ENCODE measurements around the gene DLK1.

Gene DLK1

DNA sequence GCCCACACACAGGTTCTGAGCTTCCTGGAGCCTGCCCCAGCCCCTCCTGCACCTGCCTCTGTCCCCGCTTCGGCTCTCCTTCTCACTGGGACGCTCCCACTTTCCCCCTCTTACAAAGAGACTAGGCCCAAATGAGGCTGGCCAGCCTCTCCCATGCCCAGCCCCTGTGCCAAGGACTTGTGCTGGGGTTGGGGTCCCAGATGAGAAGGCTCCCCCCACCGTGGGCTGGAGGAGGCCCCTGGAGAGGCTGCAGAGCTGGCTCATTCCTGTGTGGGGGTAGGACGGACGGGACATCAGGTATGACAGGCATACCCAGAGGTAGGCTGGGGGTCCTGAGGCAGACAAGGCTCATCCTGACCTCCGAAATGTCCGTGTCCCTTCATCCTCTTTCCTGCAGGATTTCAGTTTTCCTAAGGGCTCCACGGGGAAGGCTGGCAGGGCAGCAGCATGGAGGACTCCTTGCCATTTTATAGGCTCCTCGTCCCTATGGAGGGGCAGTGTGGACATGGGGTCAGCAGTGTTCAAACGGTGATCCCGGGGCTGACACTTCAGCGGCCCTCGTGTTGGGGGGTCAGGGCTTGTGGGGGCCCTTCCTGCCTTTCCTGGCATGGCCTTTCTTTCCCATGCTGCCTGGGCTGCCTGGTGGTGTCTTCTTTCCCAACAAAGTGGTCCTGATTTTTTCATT is 50.1 kb downstream of the DLK1 start:
- WGBS, 2 experiments = 93% methylated on average over 14 of the region's 14 CpGs
- no peaks in the 10 kb centered on the region for H3K27me3 ChIP-seq (ENCODE audit: control insufficient read depth, insufficient read depth, low read length, poor library complexity, severe bottlenecking)
- no peaks in the 10 kb centered on the region for H3K4me1 ChIP-seq (ENCODE audit: control insufficient read depth, insufficient read depth, low read length)
- no peaks in the 10 kb centered on the region for H3K36me3 ChIP-seq (ENCODE audit: control insufficient read depth, insufficient read depth, low read length)
- no peak overlapping the region for H3K27ac ChIP-seq (ENCODE audit: insufficient read depth, low read depth, low read length, poor library complexity, severe bottlenecking)
- no peaks in the 10 kb centered on the region for H3K9me3 ChIP-seq (ENCODE audit: control insufficient read depth, low read length)
- no peak overlapping the region for H3K4me3 ChIP-seq (ENCODE audit: insufficient read depth, low read depth, low read length)

DNA sequence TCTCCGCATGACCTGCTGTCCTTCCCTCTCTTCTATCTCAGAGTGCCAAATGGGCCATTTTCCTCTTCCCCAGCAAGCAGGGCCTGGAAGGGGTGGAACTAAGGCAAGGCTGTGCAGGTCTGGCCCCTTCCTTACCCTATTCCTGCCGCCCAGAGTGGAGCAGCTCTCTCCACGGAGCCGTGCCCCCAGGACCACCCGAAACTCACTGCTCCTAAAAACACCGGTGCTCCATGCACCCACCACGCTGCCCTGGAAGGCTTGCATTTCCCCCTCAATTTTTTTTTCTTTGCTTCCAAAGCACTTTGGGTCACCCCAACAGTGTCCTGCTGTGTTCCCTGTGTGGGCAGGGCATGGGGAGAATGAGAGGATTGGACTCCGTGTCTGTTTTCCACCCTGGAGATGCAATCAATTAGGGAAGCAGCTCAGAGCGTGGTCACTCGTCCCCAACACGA is 50.7 kb downstream of the DLK1 start:
- H3K9me3 ChIP-seq (ENCODE audit: control insufficient read depth, low read length) = no peaks in the 10 kb centered on the region
- no peaks in the 10 kb centered on the region for H3K36me3 ChIP-seq (ENCODE audit: control insufficient read depth, insufficient read depth, low read length)
- H3K27me3 ChIP-seq (ENCODE audit: control insufficient read depth, insufficient read depth, low read length, poor library complexity, severe bottlenecking) = no peaks in the 10 kb centered on the region
- no peak overlapping the region for H3K27ac ChIP-seq (ENCODE audit: insufficient read depth, low read depth, low read length, poor library complexity, severe bottlenecking)
- H3K4me1 ChIP-seq (ENCODE audit: control insufficient read depth, insufficient read depth, low read length) = no peaks in the 10 kb centered on the region
- 89 to 93% methylated on average over 11 of the region's 11 CpGs for WGBS, 2 experiments
- no peak overlapping the region for H3K4me3 ChIP-seq (ENCODE audit: insufficient read depth, low read depth, low read length)

GRCh38 chr14:100777818-100778525 is 51.3 kb downstream of the DLK1 start:
- H3K4me1 ChIP-seq (ENCODE audit: control insufficient read depth, insufficient read depth, low read length) = no peaks in the 10 kb centered on the region
- no peak overlapping the region for H3K4me3 ChIP-seq (ENCODE audit: insufficient read depth, low read depth, low read length)
- no peaks in the 10 kb centered on the region for H3K36me3 ChIP-seq (ENCODE audit: control insufficient read depth, insufficient read depth, low read length)
- no peaks in the 10 kb centered on the region for H3K9me3 ChIP-seq (ENCODE audit: control insufficient read depth, low read length)
- no peak overlapping the region for H3K27ac ChIP-seq (ENCODE audit: insufficient read depth, low read depth, low read length, poor library complexity, severe bottlenecking)
- WGBS, 2 experiments = 93% methylated on average over 22 of the region's 22 CpGs
- H3K27me3 ChIP-seq (ENCODE audit: control insufficient read depth, insufficient read depth, low read length, poor library complexity, severe bottlenecking) = no peaks in the 10 kb centered on the region

GRCh38 chr14:100778526-100778882 is 51.8 kb downstream of the DLK1 start:
- Histone ChIP-seq H3K27me3 (ENCODE audit: control insufficient read depth, insufficient read depth, low read length, poor library complexity, severe bottlenecking) (no peaks in the 10 kb centered on the region), H3K36me3 (ENCODE audit: control insufficient read depth, insufficient read depth, low read length) (no peaks in the 10 kb centered on the region), H3K4me3 (ENCODE audit: insufficient read depth, low read depth, low read length) (no peak overlapping the region), H3K4me1 (ENCODE audit: control insufficient read depth, insufficient read depth, low read length) (no peaks in the 10 kb centered on the region), H3K9me3 (ENCODE audit: control insufficient read depth, low read length) (no peaks in the 10 kb centered on the region), H3K27ac (ENCODE audit: insufficient read depth, low read depth, low read length, poor library complexity, severe bottlenecking) (no peak overlapping the region)
- 92 to 96% methylated on average over 7 of the region's 7 CpGs for WGBS, 2 experiments

- WGBS, 2 experiments = 95 to 96% methylated on average over 24 of the region's 24 CpGs
- H3K27me3 ChIP-seq (ENCODE audit: control insufficient read depth, insufficient read depth, low read length, poor library complexity, severe bottlenecking) = no peaks in the 10 kb centered on the region
These were observed 52.4 kb downstream of the DLK1 start for GRCh38 chr14:100778951-100779690.

GRCh38 chr14:100779691-100780080 is 53.0 kb downstream of the DLK1 start:
- peaks cover 3% of the 10 kb centered on the region for H3K4me1 ChIP-seq (ENCODE audit: control insufficient read depth, insufficient read depth, low read length)
- H3K27me3 ChIP-seq (ENCODE audit: control insufficient read depth, insufficient read depth, low read length, poor library complexity, severe bottlenecking) = no peaks in the 10 kb centered on the region
- H3K36me3 ChIP-seq (ENCODE audit: control insufficient read depth, insufficient read depth, low read length) = no peaks in the 10 kb centered on the region
- WGBS, 2 experiments = 94 to 95% methylated on average over 13 of the region's 13 CpGs
- H3K9me3 ChIP-seq (ENCODE audit: control insufficient read depth, low read length) = no peaks in the 10 kb centered on the region
- H3K4me3 ChIP-seq (ENCODE audit: insufficient read depth, low read depth, low read length) = no peak overlapping the region
- no peak overlapping the region for H3K27ac ChIP-seq (ENCODE audit: insufficient read depth, low read depth, low read length, poor library complexity, severe bottlenecking)

More at GRCh38 chr14:100778951-100779690, 52.4 kb downstream of the DLK1 start:
- Histone ChIP-seq H3K9me3 (ENCODE audit: control insufficient read depth, low read length) (no peaks in the 10 kb centered on the region), H3K27ac (ENCODE audit: insufficient read depth, low read depth, low read length, poor library complexity, severe bottlenecking) (no peak overlapping the region), H3K4me3 (ENCODE audit: insufficient read depth, low read depth, low read length) (no peak overlapping the region), H3K36me3 (ENCODE audit: control insufficient read depth, insufficient read depth, low read length) (no peaks in the 10 kb centered on the region), H3K4me1 (ENCODE audit: control insufficient read depth, insufficient read depth, low read length) (peaks cover 3% of the 10 kb centered on the region)

GRCh38 chr14:100780246-100780645 is 53.6 kb downstream of the DLK1 start:
- 96 to 97% methylated on average over 12 of the region's 12 CpGs for WGBS, 2 experiments
- H3K27ac ChIP-seq (ENCODE audit: insufficient read depth, low read depth, low read length, poor library complexity, severe bottlenecking) = no peak overlapping the region
- no peaks in the 10 kb centered on the region for H3K27me3 ChIP-seq (ENCODE audit: control insufficient read depth, insufficient read depth, low read length, poor library complexity, severe bottlenecking)
- H3K36me3 ChIP-seq (ENCODE audit: control insufficient read depth, insufficient read depth, low read length) = no peaks in the 10 kb centered on the region
- peaks cover 4% of the 10 kb centered on the region for H3K4me1 ChIP-seq (ENCODE audit: control insufficient read depth, insufficient read depth, low read length)
- H3K4me3 ChIP-seq (ENCODE audit: insufficient read depth, low read depth, low read length) = no peak overlapping the region
- H3K9me3 ChIP-seq (ENCODE audit: control insufficient read depth, low read length) = no peaks in the 10 kb centered on the region

- Histone ChIP-seq H3K27me3 (ENCODE audit: control insufficient read depth, insufficient read depth, low read length, poor library complexity, severe bottlenecking) (no peaks in the 10 kb centered on the region), H3K4me1 (ENCODE audit: control insufficient read depth, insufficient read depth, low read length) (peaks cover 9% of the 10 kb centered on the region), H3K4me3 (ENCODE audit: insufficient read depth, low read depth, low read length) (no peak overlapping the region), H3K27ac (ENCODE audit: insufficient read depth, low read depth, low read length, poor library complexity, severe bottlenecking) (no peak overlapping the region), H3K9me3 (ENCODE audit: control insufficient read depth, low read length) (no peaks in the 10 kb centered on the region), H3K36me3 (ENCODE audit: control insufficient read depth, insufficient read depth, low read length) (no peaks in the 10 kb centered on the region)
- 91 to 96% methylated on average over 10 to 12 of the region's 12 CpGs for WGBS, 2 experiments
These were observed 54.1 kb downstream of the DLK1 start for GRCh38 chr14:100780646-100781355.

- WGBS, 2 experiments = 89 to 92% methylated on average over 8 of the region's 8 CpGs
- no peak overlapping the region for H3K27ac ChIP-seq (ENCODE audit: insufficient read depth, low read depth, low read length, poor library complexity, severe bottlenecking)
These were observed 55.3 kb downstream of the DLK1 start for GRCh38 chr14:100781952-100782351.

More at GRCh38 chr14:100781952-100782351, 55.3 kb downstream of the DLK1 start:
- no peaks in the 10 kb centered on the region for H3K27me3 ChIP-seq (ENCODE audit: control insufficient read depth, insufficient read depth, low read length, poor library complexity, severe bottlenecking)
- H3K36me3 ChIP-seq (ENCODE audit: control insufficient read depth, insufficient read depth, low read length) = no peaks in the 10 kb centered on the region
- H3K4me1 ChIP-seq (ENCODE audit: control insufficient read depth, insufficient read depth, low read length) = peaks cover 18% of the 10 kb centered on the region
- no peak overlapping the region for H3K4me3 ChIP-seq (ENCODE audit: insufficient read depth, low read depth, low read length)
- no peaks in the 10 kb centered on the region for H3K9me3 ChIP-seq (ENCODE audit: control insufficient read depth, low read length)
